K562 (cell line): Measurements from ENCODE around the gene CCDC187. TPM values are rescaled to one million over a fixed set of nuclear protein-coding genes. Genes with fewer than 3 reads are reported as not detected.

Experiments used
- ATAC-seq: fragments of 200-7000 bp; cut with Tn5 transposase; 3 replicates; pipeline ENCODE4 v1.9.1; 2020; ENCODE audit warnings: moderate library complexity
- BruUV-seq: library from RNA; stranded (reverse); fragments of 400-500 nt; replicated peaks from 2 replicates; lab custom pipeline; 2021; lab: Mats Ljungman, UMichigan
- CTCF ChIA-PET: fragments of 300-600 bp; formaldehyde crosslinking; extraction: SDS; loops from one replicate; lab custom pipeline; 2021; ENCODE audit warnings: low intra/inter-chr PET ratio; lab: Yijun Ruan, JAX
- POLR2A ChIA-PET: fragments of 300-600, 350-650 bp; sonication (Branson Sonifier 250); formaldehyde crosslinking; extraction: SDS; loops from one replicate; lab custom pipeline; 2021; ENCODE audit warnings: antibody characterized with exemption, inconsistent platforms; lab: Yijun Ruan, JAX
- DNase-seq, 4 experiments: peaks; one replicate each; pipeline versions ENCODE4 v3.0.0 to v3.0.0-alpha.2; 2011 to 2018; ENCODE audit warnings: low spot score in 3 of 4, mixed read lengths in 3 of 4; ENCODE audit errors: extremely low read depth in 1 of 4
- FAIRE-seq: peaks from 2 replicates; lab custom pipeline; 2011; peaks lifted over from hg19 to GRCh38; lab: Jason Lieb, UNC
- H2AFZ ChIP-seq: 2 replicates; pipeline ENCODE4 v1.6.0; 2011; ENCODE audit warnings: low read depth, low read length, control low read depth, inconsistent platforms
- H3K27ac ChIP-seq: fragments of 200-600 bp; 3 replicates; pipeline ENCODE4 v1.8.0; 2011; ENCODE audit warnings: low read depth, mild to moderate bottlenecking, control low read depth, inconsistent platforms, low read length, moderate library complexity, mixed read lengths; ENCODE audit errors: extremely low read depth
- H3K27me3 ChIP-seq, 2 experiments: fragments of 300-600 bp in 1 of 2; 2 replicates in 1 of 2; 3 replicates in 1 of 2; pipeline versions ENCODE4 v1.6.0 to v1.8.0; 2011; ENCODE audit warnings: inconsistent platforms in 2 of 2, low read length in 2 of 2, mild to moderate bottlenecking in 1 of 2, mixed read lengths in 1 of 2, moderate library complexity in 1 of 2; ENCODE audit not compliant: control insufficient read depth in 2 of 2, insufficient read depth in 2 of 2
- H3K36me3 ChIP-seq: fragments of 300-600 bp; 3 replicates; pipeline ENCODE4 v1.8.0; 2011; ENCODE audit warnings: mild to moderate bottlenecking, low read length, inconsistent platforms; ENCODE audit not compliant: control insufficient read depth, insufficient read depth
- H3K4me1 ChIP-seq, 2 experiments: fragments of 200-600 bp in 1 of 2; replicated peaks in 1 of 2; 2 replicates in 1 of 2; 3 replicates in 1 of 2; pipeline versions ENCODE4 v1.5.1 to v1.8.0; 2011; ENCODE audit warnings: inconsistent platforms in 2 of 2, low read length in 2 of 2, mild to moderate bottlenecking in 1 of 2, mixed read lengths in 1 of 2, moderate library complexity in 1 of 2; ENCODE audit not compliant: control insufficient read depth in 2 of 2, insufficient read depth in 2 of 2
- H3K4me2 ChIP-seq: 2 replicates; pipeline ENCODE4 v1.6.1; 2011; ENCODE audit warnings: low read length, control low read depth, inconsistent platforms, mixed read lengths; ENCODE audit not compliant: insufficient read depth
- H3K4me3 ChIP-seq: fragments of 200-600 bp; sonication (generic), shearing (Covaris generic); 2 replicates; pipeline ENCODE4 v1.5.1; 2016; ENCODE audit warnings: control low read depth, inconsistent platforms
- H3K79me2 ChIP-seq: fragments of 200-600 bp; 3 replicates; pipeline ENCODE4 v1.8.0; 2011; ENCODE audit warnings: low read length, inconsistent platforms; ENCODE audit not compliant: control insufficient read depth, insufficient read depth
- H3K9ac ChIP-seq, 2 experiments: 2 replicates each; pipeline versions ENCODE4 v1.6.0 to v1.6.1; 2011; ENCODE audit warnings: low read depth in 2 of 2, low read length in 2 of 2, control low read depth in 1 of 2, inconsistent platforms in 1 of 2, mild to moderate bottlenecking in 1 of 2, mixed read lengths in 1 of 2; ENCODE audit not compliant: insufficient read depth in 1 of 2
- H3K9me1 ChIP-seq: one replicate; pipeline ENCODE4 v1.6.0; 2011; ENCODE audit warnings: inconsistent platforms, mild to moderate bottlenecking, low read length, moderate library complexity; ENCODE audit not compliant: control insufficient read depth, insufficient read depth
- H3K9me3 ChIP-seq: replicated peaks from 2 replicates; pipeline ENCODE4 v1.5.1; 2011; ENCODE audit warnings: low read depth, low read length, inconsistent platforms; ENCODE audit not compliant: control insufficient read depth, insufficient read depth
- H4K20me1 ChIP-seq: replicated peaks from 2 replicates; pipeline ENCODE4 v1.6.1; 2011; ENCODE audit warnings: low read length, inconsistent platforms, mixed read lengths; ENCODE audit not compliant: control insufficient read depth, insufficient read depth
- ATF1 ChIP-seq, 2 experiments: fragments of 450-650 bp in 1 of 2; IDR thresholded peaks; 2 replicates each; pipeline ENCODE4 v1.6.1; 2016; ENCODE audit warnings: missing compliant biosample characterization in 1 of 2, missing genetic modification characterization in 1 of 2
- EGR1 ChIP-seq: fragments of 450-650 bp; conservative IDR thresholded peaks from 2 replicates; pipeline ENCODE4 v1.6.1; 2017; ENCODE audit warnings: mild to moderate bottlenecking
- MAZ ChIP-seq, 2 experiments: fragments of 450-650 bp in 1 of 2; sonication (generic) in 1 of 2; formaldehyde crosslinking; IDR thresholded peaks in 1 of 2; conservative IDR thresholded peaks in 1 of 2; 2 replicates each; pipeline versions ENCODE4 v1.4.0 to v1.5.0; 2020; ENCODE audit warnings: mild to moderate bottlenecking in 1 of 2, missing genetic modification reagents in 1 of 2
- MYNN ChIP-seq, 2 experiments: sonication (generic); formaldehyde crosslinking in 1 of 2; IDR thresholded peaks; 2 replicates each; pipeline versions ENCODE4 v1.5.0 to v1.6.1; 2016 to 2020; ENCODE audit warnings: antibody characterized with exemption in 1 of 2, missing genetic modification reagents in 1 of 2
- NFIC ChIP-seq: fragments of 450-650 bp; IDR thresholded peaks from 2 replicates; pipeline ENCODE4 v1.6.1; 2017; ENCODE audit warnings: mild to moderate bottlenecking, inconsistent platforms
- POLR2G ChIP-seq: fragments of 200-400 bp; formaldehyde crosslinking; IDR thresholded peaks from 2 replicates; pipeline ENCODE4 v1.6.1; 2017; ENCODE audit warnings: low read depth, mild to moderate bottlenecking, antibody characterized with exemption, low read length, moderate library complexity
- RBM22 ChIP-seq: fragments of 200-400 bp; formaldehyde crosslinking; IDR thresholded peaks from 2 replicates; pipeline ENCODE4 v1.6.1; 2018; ENCODE audit warnings: low read length, low read depth; ENCODE audit not compliant: poor library complexity, severe bottlenecking
- ZNF764 ChIP-seq: fragments of 250-450 bp; sonication (Bioruptor Pico); IDR thresholded peaks from 2 replicates; pipeline ENCODE4 v1.4.0; 2020; ENCODE audit warnings: low read depth, mild to moderate bottlenecking, moderate library complexity
- WGBS: fragments of 100-300 bp; shearing (Covaris generic); methylation state at CpG from one replicate; pipeline ENCODE4 v1.1.6; 2016; ENCODE audit warnings: low coverage, mixed read lengths; ENCODE audit not compliant: insufficient coverage; ENCODE audit errors: missing lambda C conversion rate; 5-methylcytosine and 5-hydroxymethylcytosine counted together
- in situ Hi-C: fragments of 300-500 bp; cut with MboI; formaldehyde crosslinking; loops from 4 replicates; pipeline ENCODE4 v1.15.0; 2018; ENCODE audit warnings: inconsistent platforms, mixed read lengths
- intact Hi-C: fragments of 100-400 bp; cut with micrococcal nuclease; formaldehyde crosslinking; loops from 2 replicates; pipeline ENCODE4 v1.14.2; 2022
- polyA plus RNA-seq, 8 experiments: library from polyadenylated mRNA; depleted of rRNA in 4 of 8; stranded (reverse) in 5 of 8; unstranded in 3 of 8; fragments of >200 nt; fragmentation: Nextera tagmentation in 2 of 8; fragmentation: Illumina TruSeq in 1 of 8; extraction: Ambion mirVana in 2 of 8; extraction: Trizol in 1 of 8; gene quantifications; 2 replicates each; pipeline versions ENCODE4 v1.2.1 to v1.2.3, GENCODE V29; 2011 to 2014; ENCODE audit warnings: inconsistent platforms in 1 of 8, missing spikeins in 1 of 8
- total RNA-seq, 7 experiments: library from RNA; depleted of rRNA in 6 of 7; stranded (reverse); fragments of >200 nt in 6 of 7; fragmentation: Illumina TruSeq in 2 of 7; extraction: Trizol in 2 of 7; gene quantifications; 2 replicates each; pipeline versions ENCODE4 v1.2.1 to v1.2.3, GENCODE V29; 2011 to 2021; ENCODE audit warnings: low replicate concordance in 1 of 7

CCDC187 gene
- total and polyA plus RNA-seq, 9 of the 15 experiments (the other 6 are each of a cell fraction or from before 2014, with no cell fraction given): not detected

DNA sequence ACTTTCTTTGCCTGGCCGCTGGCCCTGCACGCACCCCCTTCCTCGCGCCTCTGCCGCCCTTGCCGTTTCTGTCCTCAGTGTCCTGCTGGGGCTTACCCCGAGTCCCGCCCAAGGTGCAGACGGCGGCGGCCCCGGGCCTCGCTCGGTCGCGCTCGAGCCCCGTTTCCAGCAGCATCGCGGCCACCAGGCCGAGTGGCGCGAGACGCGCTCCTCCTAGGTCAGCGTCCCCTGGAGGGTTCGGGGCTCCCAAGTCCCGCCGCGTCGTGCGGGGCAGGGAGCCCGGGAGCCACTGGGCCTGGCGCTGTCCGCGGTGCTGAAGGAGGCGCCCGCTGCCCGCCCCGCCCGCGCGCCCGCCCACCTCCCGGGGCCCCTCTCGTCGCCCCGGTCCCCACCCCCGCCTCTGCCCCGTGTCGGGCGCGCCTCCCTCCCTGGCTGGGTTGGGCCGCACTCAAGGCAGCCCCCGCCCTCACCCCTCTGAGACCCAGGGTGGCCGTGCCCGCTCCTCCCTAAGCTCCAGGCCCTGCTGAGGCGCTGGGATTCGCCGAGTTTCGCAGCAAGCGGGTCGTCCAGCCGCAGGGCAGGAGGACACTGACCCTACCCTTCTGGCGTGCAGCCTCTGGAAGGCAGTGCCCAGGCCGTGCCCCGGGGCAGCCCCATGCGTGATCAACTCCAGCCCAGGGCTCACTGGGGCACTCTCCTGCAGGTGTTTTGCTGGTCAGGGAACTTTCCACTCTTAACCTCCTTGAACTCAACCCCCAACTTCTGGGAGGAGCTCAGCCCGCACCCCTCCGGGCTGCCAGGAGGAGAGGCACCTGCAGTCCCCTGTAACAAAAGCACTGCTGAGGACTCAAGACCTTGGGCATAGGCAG is 98.8 kb downstream of the CCDC187 start, which contains the start of gene LHX3 (continued):
- TF ChIP-seq MYNN (IDR thresholded peaks at IDR 0.05) (peak; percentile 17; the same call in 1 of the 2 replicates), MYNN (CRISPR knock-in tag; IDR thresholded peaks at IDR 0.05) (no peak), ATF1 (CRISPR knock-in tag; IDR thresholded peaks at IDR 0.05) (no peak), ATF1 (tag; IDR thresholded peaks at IDR 0.05) (no peak), MAZ (CRISPR knock-in tag; conservative IDR thresholded peaks at IDR 0.05 in 1 of 2, IDR thresholded peaks at IDR 0.05 in 1 of 2) (peak in 1 of 2 experiments; percentile 3; a peak in 1 of 4 replicates)

DNA sequence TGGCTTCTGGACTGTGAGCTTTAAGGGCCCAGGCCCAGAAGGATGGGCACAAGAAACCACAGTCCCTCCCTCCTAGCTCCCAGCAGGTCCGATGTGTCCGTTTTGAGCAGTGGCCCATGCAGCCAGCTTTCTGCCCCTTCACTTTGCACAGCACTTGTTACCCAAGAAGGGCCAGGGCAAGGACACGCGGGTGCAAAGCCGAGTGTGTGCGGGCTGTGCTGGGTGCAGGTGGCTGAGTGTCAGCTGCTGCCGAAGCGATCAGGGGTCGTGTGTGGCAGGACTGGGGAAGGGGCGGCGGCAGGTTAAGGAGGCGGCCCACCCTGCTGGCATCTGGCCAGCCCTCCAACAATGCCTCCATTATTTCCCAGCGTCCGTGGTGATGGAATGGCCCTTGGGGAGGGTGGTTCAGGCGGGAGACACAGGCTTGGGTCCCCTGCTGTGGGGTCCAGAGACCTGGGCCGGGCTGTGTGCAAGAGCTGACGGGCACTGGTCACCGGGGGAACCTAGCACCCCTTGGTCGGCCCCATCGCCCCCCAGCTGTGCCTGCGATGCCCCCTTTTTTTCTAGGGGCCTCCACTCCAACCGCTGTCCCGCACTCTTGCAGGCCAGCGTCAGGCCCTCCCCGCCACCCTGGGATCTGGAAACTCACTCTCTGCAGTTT is 99.6 kb downstream of the CCDC187 start:
- FAIRE-seq (no peak), DNase-seq (no peak), ATAC-seq (no peak)
- H3K4me3 ChIP-seq: no peak overlapping the region
- H2AFZ ChIP-seq: no peak overlapping the region
- TF ChIP-seq ZNF764 (CRISPR knock-in tag) (no peak), POLR2G (peak; percentile 39; the same call in 1 of the 2 replicates), NFIC (peak; percentile 38; the same call in 1 of the 2 replicates), EGR1 (no peak), RBM22 (peak; percentile 39)
- no peaks in the 10 kb centered on the region for H3K79me2 ChIP-seq
- in situ Hi-C loops: no loop called here
- CTCF ChIA-PET: no interaction called here
- peaks cover 19% of the 10 kb centered on the region for H4K20me1 ChIP-seq
- H3K9me1 ChIP-seq: peaks cover 4% of the 10 kb centered on the region
- H3K4me1 ChIP-seq: peaks cover 21 to 75% of the 10 kb centered on the region in 2 experiments
- H3K9me3 ChIP-seq: no peaks in the 10 kb centered on the region
- POLR2A ChIA-PET: no interaction called here
- H3K9ac ChIP-seq: no peak overlapping the region
- no peak overlapping the region for H3K27ac ChIP-seq
- peaks cover 23% of the 10 kb centered on the region; the same call in 2 of the 3 replicates for H3K36me3 ChIP-seq
- H3K27me3 ChIP-seq: peaks cover 19 to 33% of the 10 kb centered on the region in 2 experiments; a peak in 4 of 5 replicates
- intact Hi-C loops: no loop called here
- no TSS peak for BruUV-seq
- 76% methylated on average over 22 of the region's 25 CpGs for WGBS
- no peak overlapping the region for H3K4me2 ChIP-seq
